SK-N-SH (cell line): ENCODE results near the gene ANKRD2. TPM values are rescaled to one million over a fixed set of nuclear protein-coding genes. Genes with fewer than 3 reads are reported as not detected.
A peak's percentile ranks its signal among the peaks of the same experiment; 100 is the strongest.

Source experiments
- CTCF ChIA-PET: fragments of 300-600, 350-600 bp; formaldehyde crosslinking; extraction: SDS; loops from one replicate; lab custom pipeline; 2021; lab: Yijun Ruan, JAX
- POLR2A ChIA-PET: fragments of 350-600 bp; sonication (Branson Sonifier 250); formaldehyde crosslinking; extraction: SDS; loops from one replicate; lab custom pipeline; 2020; ENCODE audit warnings: antibody characterized with exemption, inconsistent platforms; lab: Yijun Ruan, JAX
- DNase-seq: peaks from one replicate; pipeline ENCODE4 v3.0.0; 2012
- H2AFZ ChIP-seq: fragments of 200-600 bp; sonication (generic); 2 replicates; pipeline ENCODE4 v1.8.1; 2016; ENCODE audit warnings: antibody characterized with exemption, mild to moderate bottlenecking, low read depth
- H3F3A ChIP-seq: fragments of 200-600 bp; sonication (generic); replicated peaks from 2 replicates; pipeline ENCODE3; 2016; ENCODE audit warnings: antibody characterized with exemption, mild to moderate bottlenecking; ENCODE audit not compliant: insufficient read depth
- H3K27ac ChIP-seq, 2 experiments: fragments of 200-500 bp in 1 of 2; fragments of 200-600 bp in 1 of 2; sonication (Bioruptor generic) in 1 of 2; sonication (generic), shearing (Covaris generic) in 1 of 2; 2 replicates each; pipeline versions ENCODE4 v1.5.1 to v1.6.1; 2014 to 2016; ENCODE audit warnings: low read depth in 2 of 2, inconsistent platforms in 1 of 2, low read length in 1 of 2, mild to moderate bottlenecking in 1 of 2, mixed read lengths in 1 of 2
- H3K27me3 ChIP-seq: fragments of 200-600 bp; sonication (generic), shearing (Covaris generic); 2 replicates; pipeline ENCODE4 v1.6.1; 2016; ENCODE audit warnings: mixed run types; ENCODE audit not compliant: insufficient read depth
- H3K36me3 ChIP-seq, 2 experiments: fragments of 200-500 bp in 1 of 2; fragments of 200-600 bp in 1 of 2; sonication (Bioruptor generic) in 1 of 2; sonication (generic) in 1 of 2; replicated peaks in 1 of 2; 2 replicates each; pipeline versions ENCODE3 to v1.5.1; 2014 to 2016; ENCODE audit warnings: low read length in 1 of 2, mild to moderate bottlenecking in 1 of 2; ENCODE audit not compliant: insufficient read depth in 2 of 2, control insufficient read depth in 1 of 2
- H3K4me1 ChIP-seq, 2 experiments: fragments of 200-500 bp in 1 of 2; fragments of 200-600 bp in 1 of 2; sonication (Bioruptor generic) in 1 of 2; sonication (generic), shearing (Covaris generic) in 1 of 2; 2 replicates each; pipeline versions ENCODE4 v1.5.1 to v1.6.1; 2014 to 2016; ENCODE audit warnings: low read depth in 1 of 2, low read length in 1 of 2, mixed run types in 1 of 2; ENCODE audit not compliant: insufficient read depth in 2 of 2, control insufficient read depth in 1 of 2
- H3K4me2 ChIP-seq: fragments of 200-600 bp; sonication (generic), shearing (Covaris generic); 2 replicates; pipeline ENCODE4 v1.6.1; 2017; ENCODE audit warnings: mixed run types
- H3K4me3 ChIP-seq, 2 experiments: fragments of 200-500 bp in 1 of 2; fragments of 200-600 bp in 1 of 2; sonication (Bioruptor generic) in 1 of 2; sonication (generic), shearing (Covaris generic) in 1 of 2; 2 replicates each; pipeline versions ENCODE4 v1.5.1 to v1.8.1; 2014 to 2016; ENCODE audit warnings: low read depth in 2 of 2, inconsistent platforms in 1 of 2, low read length in 1 of 2, mild to moderate bottlenecking in 1 of 2, mixed read lengths in 1 of 2, moderate library complexity in 1 of 2
- H3K79me2 ChIP-seq: fragments of 200-600 bp; sonication (generic); 2 replicates; pipeline ENCODE4 v1.8.1; 2017; ENCODE audit warnings: mild to moderate bottlenecking; ENCODE audit not compliant: insufficient read depth
- H3K9ac ChIP-seq: fragments of 200-600 bp; sonication (generic); 2 replicates; pipeline ENCODE4 v1.6.1; 2017; ENCODE audit warnings: mixed run types
- H3K9me2 ChIP-seq: fragments of 200-600 bp; sonication (generic); 2 replicates; pipeline ENCODE4 v1.6.1; 2017; ENCODE audit warnings: mixed run types
- H3K9me3 ChIP-seq: fragments of 200-600 bp; sonication (generic); 2 replicates; pipeline ENCODE4 v1.6.1; 2017; ENCODE audit warnings: mixed run types, mild to moderate bottlenecking, moderate library complexity
- H4K20me1 ChIP-seq: fragments of 200-600 bp; sonication (generic); 2 replicates; pipeline ENCODE4 v1.6.1; 2017; ENCODE audit warnings: mild to moderate bottlenecking, mixed run types; ENCODE audit not compliant: insufficient read depth
- CHD2 ChIP-seq: fragments of 150-350 bp; IDR thresholded peaks from 2 replicates; pipeline ENCODE4 v1.6.1; 2018; ENCODE audit warnings: low read length; ENCODE audit not compliant: partially characterized antibody
- FOSL2 ChIP-seq: IDR thresholded peaks from 2 replicates; pipeline ENCODE4 v1.4.0; 2012; ENCODE audit warnings: low read depth, mild to moderate bottlenecking, moderate library complexity, borderline replicate concordance
- FOXM1 ChIP-seq: IDR thresholded peaks from 2 replicates; pipeline ENCODE4 v1.4.0; 2012; ENCODE audit warnings: low read depth, mild to moderate bottlenecking
- JUND ChIP-seq: IDR thresholded peaks from 2 replicates; pipeline ENCODE4 v1.4.0; 2012
- MXI1 ChIP-seq: IDR thresholded peaks from 2 replicates; pipeline ENCODE4 v1.6.1; 2012; ENCODE audit warnings: mild to moderate bottlenecking, low read depth, low read length, improper control_type of control experiment
- NFIC ChIP-seq: IDR thresholded peaks from 2 replicates; pipeline ENCODE4 v1.4.0; 2012; ENCODE audit warnings: borderline replicate concordance
- WGBS: methylation state at CpG from one replicate; pipeline ENCODE4 v1.1.6; 2017; ENCODE audit warnings: low lambda C conversion rate; 5-methylcytosine and 5-hydroxymethylcytosine counted together
- polyA plus RNA-seq, 3 experiments: library from polyadenylated mRNA; depleted of rRNA; stranded (reverse); fragments of >200 nt; gene quantifications; 2 replicates each; pipeline ENCODE4 v1.2.3, GENCODE V29; 2012
- TF ChIP-seq, protein P1 (sequence below): fragments of 150-350 bp; IDR thresholded peaks from 2 replicates; pipeline ENCODE4 v1.6.1; 2016; ENCODE audit warnings: mild to moderate bottlenecking, low read depth, low read length
- TF ChIP-seq, protein P2 (sequence below): IDR thresholded peaks from 2 replicates; pipeline ENCODE4 v1.6.1; 2012; ENCODE audit warnings: mild to moderate bottlenecking, low read depth, low read length, moderate library complexity

The ANKRD2 gene
- polyA plus RNA-seq, 1 of the 3 experiments (the other 2 are of a cell fraction) = 0.72 TPM

DNA sequence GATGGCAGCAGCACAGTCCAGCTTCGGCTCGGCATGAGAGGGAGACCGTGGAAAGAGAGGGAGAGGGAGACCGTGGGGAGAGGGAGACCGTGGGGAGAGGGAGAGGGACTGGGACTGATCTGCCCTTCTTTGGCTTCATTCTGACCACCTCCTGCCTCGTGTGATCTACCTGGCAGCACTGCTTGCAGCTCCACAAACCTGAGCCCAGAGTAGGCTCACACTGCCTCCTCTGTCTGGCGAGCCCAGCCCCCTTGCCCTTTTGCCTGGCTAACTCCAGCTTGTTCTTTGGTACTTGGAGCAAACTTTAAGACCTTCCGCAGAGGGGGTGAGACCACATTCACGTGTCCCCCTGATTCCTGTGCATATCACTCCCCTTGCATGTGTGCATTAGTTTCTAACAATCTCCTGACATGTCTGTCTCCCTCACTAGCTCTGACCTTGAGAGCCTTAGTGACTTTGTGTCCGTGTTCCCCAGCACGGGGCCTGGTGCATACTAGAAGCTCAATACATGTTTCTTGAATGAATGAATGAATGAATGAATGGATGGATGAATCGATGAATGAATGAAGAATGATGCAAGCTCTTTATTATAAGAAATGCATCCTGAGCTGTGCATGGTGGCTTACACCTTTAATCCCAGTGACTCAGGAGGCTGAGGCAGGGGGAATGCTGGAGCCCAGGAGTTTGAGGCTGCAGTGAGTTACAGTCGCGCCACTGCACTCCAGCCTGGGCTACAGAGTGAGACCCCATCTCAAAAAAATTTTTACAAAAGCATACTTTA is 42.7 kb upstream of the ANKRD2 start:
- Histone ChIP-seq H4K20me1 (peaks cover 13% of the 10 kb centered on the region), H3F3A (peaks cover 13% of the 10 kb centered on the region), H3K27ac (no peak overlapping the region), H3K36me3 (no peaks in the 10 kb centered on the region), H3K9ac (no peak overlapping the region), H3K4me3 (no peak overlapping the region), H3K9me2 (no peaks in the 10 kb centered on the region), H3K4me1 (peaks cover 8 to 24% of the 10 kb centered on the region in 2 experiments; a peak in 3 of 4 replicates), H2AFZ (no peak overlapping the region), H3K4me2 (no peak overlapping the region), H3K9me3 (no peaks in the 10 kb centered on the region), H3K27me3 (no peaks in the 10 kb centered on the region), H3K79me2 (peaks cover 48% of the 10 kb centered on the region)
- TF ChIP-seq CHD2 = no peak
- POLR2A ChIA-PET = no interaction called here
- DNase-seq = no peak
- CTCF ChIA-PET = interaction anchor here (1.0 kb wide), 1 partner anchor 18 kb away, joined by 3 read pairs; no protein-coding TSS in a partner anchor
- 87% methylated on average over 14 of the region's 14 CpGs for WGBS

GRCh38 chr10:97531401-97531986 is 41.1 kb upstream of the ANKRD2 start:
- no peaks in the 10 kb centered on the region for H3K9me2 ChIP-seq
- H3K4me1 ChIP-seq = peaks cover 5 to 24% of the 10 kb centered on the region in 2 experiments; a peak in 3 of 4 replicates
- peak overlapping the region in 1 of 2 experiments; percentile 95; a peak in 1 of 4 replicates for H3K27ac ChIP-seq
- peaks cover 13% of the 10 kb centered on the region for H3F3A ChIP-seq
- WGBS = 80% methylated on average over 10 of the region's 10 CpGs
- H3K9me3 ChIP-seq = no peaks in the 10 kb centered on the region
- no peak overlapping the region for H2AFZ ChIP-seq
- peaks cover 7% of the 10 kb centered on the region; the same call in 1 of the 2 replicates for H4K20me1 ChIP-seq
- no peak for DNase-seq
- H3K79me2 ChIP-seq = peaks cover 56% of the 10 kb centered on the region
- no peak overlapping the region for H3K4me3 ChIP-seq
- ChIA-PET CTCF (interaction anchor here (5.1 kb wide), 1 partner anchor 19 kb away, joined by 53 read pairs; no protein-coding TSS in a partner anchor), POLR2A (interaction anchor here (0.5 kb wide), 1 partner anchor 116 kb away, joined by 4 read pairs; no protein-coding TSS in a partner anchor)
- no peak overlapping the region for H3K9ac ChIP-seq
- H3K4me2 ChIP-seq = 0 out of 2 replicates have a peak overlapping the region, but pooled peaks have one; percentile 1
- no peaks in the 10 kb centered on the region for H3K36me3 ChIP-seq
- TF ChIP-seq NFIC = no peak
- TF ChIP-seq MXI1 = no peak
- TF ChIP-seq, protein P1, sequence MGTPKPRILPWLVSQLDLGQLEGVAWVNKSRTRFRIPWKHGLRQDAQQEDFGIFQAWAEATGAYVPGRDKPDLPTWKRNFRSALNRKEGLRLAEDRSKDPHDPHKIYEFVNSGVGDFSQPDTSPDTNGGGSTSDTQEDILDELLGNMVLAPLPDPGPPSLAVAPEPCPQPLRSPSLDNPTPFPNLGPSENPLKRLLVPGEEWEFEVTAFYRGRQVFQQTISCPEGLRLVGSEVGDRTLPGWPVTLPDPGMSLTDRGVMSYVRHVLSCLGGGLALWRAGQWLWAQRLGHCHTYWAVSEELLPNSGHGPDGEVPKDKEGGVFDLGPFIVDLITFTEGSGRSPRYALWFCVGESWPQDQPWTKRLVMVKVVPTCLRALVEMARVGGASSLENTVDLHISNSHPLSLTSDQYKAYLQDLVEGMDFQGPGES = no peak
- peak; percentile 60; the same call in 1 of the 2 replicates for TF ChIP-seq FOSL2
- TF ChIP-seq JUND = 0 out of 2 replicates have a peak, but pooled peaks have one; percentile 29
- TF ChIP-seq FOXM1 = no peak
- TF ChIP-seq, protein P2, sequence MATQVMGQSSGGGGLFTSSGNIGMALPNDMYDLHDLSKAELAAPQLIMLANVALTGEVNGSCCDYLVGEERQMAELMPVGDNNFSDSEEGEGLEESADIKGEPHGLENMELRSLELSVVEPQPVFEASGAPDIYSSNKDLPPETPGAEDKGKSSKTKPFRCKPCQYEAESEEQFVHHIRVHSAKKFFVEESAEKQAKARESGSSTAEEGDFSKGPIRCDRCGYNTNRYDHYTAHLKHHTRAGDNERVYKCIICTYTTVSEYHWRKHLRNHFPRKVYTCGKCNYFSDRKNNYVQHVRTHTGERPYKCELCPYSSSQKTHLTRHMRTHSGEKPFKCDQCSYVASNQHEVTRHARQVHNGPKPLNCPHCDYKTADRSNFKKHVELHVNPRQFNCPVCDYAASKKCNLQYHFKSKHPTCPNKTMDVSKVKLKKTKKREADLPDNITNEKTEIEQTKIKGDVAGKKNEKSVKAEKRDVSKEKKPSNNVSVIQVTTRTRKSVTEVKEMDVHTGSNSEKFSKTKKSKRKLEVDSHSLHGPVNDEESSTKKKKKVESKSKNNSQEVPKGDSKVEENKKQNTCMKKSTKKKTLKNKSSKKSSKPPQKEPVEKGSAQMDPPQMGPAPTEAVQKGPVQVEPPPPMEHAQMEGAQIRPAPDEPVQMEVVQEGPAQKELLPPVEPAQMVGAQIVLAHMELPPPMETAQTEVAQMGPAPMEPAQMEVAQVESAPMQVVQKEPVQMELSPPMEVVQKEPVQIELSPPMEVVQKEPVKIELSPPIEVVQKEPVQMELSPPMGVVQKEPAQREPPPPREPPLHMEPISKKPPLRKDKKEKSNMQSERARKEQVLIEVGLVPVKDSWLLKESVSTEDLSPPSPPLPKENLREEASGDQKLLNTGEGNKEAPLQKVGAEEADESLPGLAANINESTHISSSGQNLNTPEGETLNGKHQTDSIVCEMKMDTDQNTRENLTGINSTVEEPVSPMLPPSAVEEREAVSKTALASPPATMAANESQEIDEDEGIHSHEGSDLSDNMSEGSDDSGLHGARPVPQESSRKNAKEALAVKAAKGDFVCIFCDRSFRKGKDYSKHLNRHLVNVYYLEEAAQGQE = no peak
- H3K27me3 ChIP-seq = no peaks in the 10 kb centered on the region
